NCI-H128 (cell line): ENCODE results near the gene CAAP1.
"Not testable (repeated sequence)": the region's sequence is repeated elsewhere in the genome, so short reads cannot be mapped to it uniquely, and the experiment has no call there.

Experiments
- DNase-seq: peaks from one replicate; lab custom pipeline; 2025; ENCODE audit not compliant: unreplicated experiment; lab: John Stamatoyannopoulos, UW

CAAP1 gene, protein sequence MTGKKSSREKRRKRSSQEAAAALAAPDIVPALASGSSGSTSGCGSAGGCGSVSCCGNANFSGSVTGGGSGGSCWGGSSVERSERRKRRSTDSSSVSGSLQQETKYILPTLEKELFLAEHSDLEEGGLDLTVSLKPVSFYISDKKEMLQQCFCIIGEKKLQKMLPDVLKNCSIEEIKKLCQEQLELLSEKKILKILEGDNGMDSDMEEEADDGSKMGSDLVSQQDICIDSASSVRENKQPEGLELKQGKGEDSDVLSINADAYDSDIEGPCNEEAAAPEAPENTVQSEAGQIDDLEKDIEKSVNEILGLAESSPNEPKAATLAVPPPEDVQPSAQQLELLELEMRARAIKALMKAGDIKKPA

DNA sequence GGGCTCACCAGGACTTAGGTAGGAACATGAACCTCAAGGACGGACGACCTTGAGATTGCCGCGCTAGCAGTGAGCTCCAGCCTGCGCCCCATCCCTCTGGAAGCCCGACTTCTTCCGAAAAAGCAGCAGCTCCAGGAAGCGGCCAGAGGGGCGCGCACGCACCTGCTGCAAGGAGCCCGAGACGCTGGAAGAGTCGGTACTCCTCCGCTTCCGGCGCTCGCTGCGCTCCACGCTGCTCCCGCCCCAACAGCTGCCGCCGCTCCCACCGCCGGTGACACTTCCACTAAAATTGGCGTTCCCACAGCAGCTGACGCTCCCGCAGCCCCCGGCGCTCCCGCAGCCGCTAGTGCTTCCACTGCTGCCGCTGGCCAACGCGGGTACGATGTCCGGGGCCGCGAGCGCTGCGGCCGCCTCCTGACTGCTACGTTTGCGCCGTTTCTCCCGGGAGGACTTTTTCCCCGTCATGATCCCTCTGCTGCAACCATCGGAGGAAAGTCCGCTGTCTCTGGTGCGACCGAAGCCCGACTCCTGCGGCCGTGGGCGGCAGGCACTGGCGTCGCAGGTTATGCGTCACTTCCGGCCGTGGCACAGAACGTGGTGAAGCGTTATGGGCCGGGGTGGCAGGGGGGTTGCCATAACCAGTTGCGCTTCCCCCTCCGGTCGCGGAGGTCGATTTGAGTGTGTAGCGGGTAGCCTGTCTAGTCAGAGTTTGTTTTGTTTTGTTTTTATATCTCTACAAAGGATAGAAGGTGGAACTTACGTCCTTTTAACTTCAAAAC lies at the start of gene CAAP1:
Gene CAAP1 (minus strand): TSS at position 552 of the 779 bp plus-strand sequence. CDS start 87 bp downstream, at position 465.
- peak; percentile 82 for DNase-seq

DNA sequence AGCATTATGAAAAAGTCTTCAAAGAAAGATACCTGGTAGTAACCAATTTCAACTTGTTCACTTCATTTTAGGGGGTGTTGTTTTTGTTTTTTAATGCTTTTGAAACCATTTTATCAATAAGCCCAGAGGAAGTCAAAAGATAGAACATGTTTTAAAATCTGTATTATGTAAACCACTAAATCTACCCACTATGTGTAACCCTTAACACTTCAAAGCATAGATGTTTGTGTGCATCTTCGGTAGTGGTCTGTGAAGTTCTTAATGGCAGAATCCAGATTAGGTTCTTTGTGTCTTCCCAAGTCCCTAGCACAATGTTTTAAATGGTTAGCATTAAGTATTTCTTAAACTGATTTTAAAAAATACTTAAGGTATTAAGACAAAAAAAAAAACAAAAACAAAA lies 48.2 kb upstream of the CAAP1 start:
- DNase-seq, result no peak

DNA sequence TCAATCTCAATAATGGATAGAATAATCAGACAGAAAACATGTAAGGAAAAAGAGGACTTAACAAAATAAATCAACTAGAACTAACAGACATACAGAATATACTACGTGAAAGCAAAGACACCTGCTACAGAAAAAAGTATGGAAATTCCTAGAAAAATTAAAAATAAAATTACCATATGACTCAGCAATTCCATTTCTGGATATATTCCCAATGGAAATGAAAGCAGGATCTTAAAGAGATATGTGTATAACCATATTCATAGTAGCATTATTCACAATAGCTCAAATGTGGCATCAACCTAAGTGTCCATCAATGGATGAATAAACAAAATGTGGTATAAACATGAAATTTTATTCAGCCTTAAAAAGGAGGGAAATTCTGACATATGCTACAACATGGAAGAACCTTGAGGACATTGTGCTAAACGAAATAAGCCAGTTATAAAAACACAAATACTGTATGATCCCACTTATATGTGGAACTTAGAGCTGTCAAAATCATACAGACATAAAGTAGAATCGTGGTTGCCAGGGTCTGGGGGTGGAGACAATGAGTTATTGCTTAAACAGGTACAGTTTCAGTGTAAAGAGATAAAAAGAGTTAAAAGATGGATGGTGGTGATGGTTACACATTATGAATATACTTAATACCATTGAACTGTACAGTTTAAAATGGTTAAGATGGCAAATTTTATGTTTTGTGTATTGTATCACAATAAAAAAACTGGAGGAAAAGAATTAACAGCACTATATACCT lies 47.5 kb upstream of the CAAP1 start:
- DNase-seq, result no peak

DNA sequence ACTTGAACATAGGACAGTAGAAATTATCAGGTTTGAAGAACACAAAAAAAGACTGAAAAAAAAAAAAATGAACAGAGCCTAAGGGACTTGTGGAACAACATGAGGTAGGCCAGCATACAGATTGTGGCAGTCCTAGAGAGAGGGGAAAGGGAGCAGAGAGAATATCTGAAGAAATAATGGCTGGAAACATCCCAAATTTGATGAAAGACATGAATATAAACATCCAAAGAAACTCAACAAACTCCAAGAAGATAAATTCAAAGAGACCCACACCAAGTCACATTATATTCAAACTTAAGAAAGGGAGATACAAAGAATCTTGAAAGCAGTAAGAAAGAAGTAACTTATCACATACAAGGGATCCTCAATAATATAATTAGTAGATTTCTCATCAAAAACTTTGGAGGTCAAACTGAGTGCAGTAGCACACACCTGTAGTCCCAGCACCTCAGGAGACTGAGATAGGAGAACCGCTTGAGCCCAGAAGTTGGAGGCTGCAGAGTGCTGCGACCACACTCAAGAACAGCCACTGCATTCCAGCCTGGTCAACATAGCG lies 45.3 kb upstream of the CAAP1 start:
- DNase-seq, result no peak

DNA sequence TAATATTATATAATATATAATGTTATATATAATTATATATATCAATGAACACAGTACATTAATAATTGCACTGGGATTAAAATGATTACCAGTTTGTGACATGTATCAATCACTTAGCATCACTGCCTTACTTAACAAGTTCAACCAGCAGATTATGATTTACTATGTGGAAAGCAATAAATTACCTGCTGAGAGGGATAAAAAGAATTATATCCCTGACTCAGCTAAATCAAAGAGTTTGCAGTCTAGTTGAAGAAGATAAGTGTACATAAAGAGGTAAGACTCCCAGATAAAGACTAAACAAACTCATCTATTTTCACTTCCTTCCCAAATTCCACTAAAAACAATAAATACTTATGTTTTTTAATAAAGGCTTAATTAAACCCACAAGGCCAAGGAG lies 43.2 kb upstream of the CAAP1 start:
- no peak for DNase-seq

DNA sequence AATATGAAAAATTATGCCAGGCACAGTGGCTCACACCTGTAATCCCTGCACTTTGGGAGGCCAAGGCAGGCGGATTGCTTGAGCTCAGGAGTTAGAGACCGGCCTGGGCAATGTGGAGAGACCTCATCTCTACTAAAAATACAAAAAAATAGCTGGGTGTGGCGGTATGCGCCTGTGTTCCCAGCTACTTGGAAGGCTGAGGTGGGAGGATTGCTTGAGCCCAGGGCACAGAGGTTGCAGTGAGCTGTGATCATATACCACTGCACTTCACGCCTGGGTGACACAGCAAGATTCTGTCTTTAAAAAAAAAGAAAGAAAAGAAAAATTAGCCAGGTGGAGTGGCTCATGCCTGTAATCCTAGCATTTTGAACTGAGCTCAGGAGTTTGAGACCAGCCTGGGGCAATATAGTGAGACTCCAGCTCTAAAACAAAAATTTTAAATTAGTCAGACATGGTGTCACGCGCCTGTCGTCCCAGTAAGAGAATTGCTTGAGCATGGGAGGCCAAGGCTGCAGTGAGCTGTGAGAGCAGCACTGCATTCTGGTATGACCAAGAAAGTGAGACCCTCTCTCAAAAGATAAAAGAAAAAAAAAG lies 36.4 kb upstream of the CAAP1 start:
- no peak for DNase-seq

DNA sequence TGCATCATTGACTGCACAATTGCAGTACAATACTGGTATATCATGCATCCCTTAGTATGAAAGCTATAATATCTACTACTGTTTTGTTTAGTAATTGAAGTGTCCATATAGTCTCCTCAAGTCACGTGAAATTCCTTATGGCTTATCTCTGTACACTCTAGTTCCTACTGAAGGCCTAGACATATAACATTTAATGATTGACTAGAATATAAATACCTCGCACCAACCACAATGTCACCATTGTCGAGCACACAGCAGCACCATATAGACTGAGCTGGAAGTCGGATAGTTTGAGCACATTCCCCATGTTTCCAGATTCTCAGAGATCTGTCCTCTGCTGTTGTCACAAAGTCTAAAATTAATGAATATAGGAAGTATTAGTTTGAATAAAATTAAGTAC lies 33.0 kb upstream of the CAAP1 start:
- DNase-seq, result no peak

DNA sequence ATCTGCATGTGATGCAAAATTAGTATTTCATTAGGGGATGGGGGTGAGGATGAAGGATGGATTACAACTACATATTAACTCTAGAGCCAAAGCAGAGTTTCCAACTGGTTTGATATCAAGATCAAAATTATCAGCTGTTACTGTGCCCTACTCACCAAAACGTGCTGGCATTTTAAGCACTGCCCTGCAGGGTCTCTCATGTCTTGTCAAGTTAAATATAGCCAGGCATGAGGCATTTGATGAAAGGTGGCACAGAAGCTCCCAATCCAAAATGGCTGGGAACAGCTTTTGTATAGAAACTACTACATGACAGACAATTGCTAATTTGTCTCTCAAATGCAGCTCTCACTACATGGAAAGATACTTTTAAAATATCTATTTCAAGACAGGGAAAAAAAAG lies 27.1 kb upstream of the CAAP1 start:
- DNase-seq, result no peak

DNA sequence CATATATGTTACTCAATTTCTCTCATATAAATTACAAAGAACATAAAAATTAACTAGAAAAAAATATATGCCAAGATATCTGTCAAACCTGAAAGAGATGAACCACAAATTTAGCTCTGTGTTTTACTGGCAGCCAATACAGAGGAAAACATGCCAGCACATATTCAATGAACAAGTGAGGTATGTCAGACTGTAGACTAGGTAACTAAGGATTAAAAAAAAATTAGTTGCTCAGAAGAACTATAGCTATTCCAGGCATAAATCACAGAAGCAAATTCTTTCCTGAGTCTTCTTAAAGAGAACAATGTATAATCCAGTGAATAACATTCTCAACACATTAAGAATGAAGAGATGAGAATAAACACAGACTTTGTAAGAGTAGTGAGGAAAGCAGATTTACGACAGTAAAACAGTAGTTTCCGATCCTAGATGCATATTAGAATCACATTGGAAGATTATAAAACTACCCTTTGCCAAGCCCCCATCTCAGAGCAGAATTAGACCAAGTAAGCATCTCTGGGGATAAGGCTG lies 20.6 kb upstream of the CAAP1 start:
- no peak for DNase-seq

DNA sequence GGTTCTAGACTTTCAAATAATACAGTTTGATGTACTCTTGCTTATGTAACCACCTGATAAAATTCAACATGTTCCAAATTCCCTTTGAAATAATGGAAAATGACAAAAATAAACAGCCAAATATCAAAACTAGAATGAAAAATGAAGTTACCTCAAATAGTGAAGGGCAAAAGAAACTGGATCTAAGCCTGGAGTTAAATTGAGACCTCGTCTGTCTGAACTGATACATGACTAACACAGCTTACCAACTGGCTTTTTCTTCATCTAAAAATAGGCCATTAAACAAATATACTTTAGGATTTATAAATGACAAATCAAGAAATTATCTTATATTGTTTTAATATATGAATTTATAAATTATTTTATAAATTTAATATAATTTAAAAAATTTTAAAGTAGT lies 12.1 kb upstream of the CAAP1 start:
- DNase-seq, result no peak

DNA sequence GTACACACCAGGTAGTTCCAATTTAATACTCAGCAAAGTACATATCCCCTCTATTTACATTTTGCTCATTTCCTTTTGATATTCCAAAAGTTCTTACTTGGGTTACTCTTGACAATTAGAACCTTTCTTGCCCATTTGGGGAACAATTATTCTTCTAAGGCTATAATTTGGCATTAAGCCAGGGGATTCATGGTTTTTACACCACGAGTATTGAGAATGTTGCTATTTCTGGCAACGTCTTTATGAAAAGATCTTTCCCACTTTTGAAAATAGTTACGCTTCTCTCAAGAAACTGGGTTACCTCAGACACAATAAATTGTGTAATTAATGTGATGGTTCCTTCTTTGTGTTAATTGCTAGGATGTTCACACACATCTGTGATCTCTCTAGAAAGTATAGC lies 11.5 kb upstream of the CAAP1 start:
- DNase-seq, result no peak

DNA sequence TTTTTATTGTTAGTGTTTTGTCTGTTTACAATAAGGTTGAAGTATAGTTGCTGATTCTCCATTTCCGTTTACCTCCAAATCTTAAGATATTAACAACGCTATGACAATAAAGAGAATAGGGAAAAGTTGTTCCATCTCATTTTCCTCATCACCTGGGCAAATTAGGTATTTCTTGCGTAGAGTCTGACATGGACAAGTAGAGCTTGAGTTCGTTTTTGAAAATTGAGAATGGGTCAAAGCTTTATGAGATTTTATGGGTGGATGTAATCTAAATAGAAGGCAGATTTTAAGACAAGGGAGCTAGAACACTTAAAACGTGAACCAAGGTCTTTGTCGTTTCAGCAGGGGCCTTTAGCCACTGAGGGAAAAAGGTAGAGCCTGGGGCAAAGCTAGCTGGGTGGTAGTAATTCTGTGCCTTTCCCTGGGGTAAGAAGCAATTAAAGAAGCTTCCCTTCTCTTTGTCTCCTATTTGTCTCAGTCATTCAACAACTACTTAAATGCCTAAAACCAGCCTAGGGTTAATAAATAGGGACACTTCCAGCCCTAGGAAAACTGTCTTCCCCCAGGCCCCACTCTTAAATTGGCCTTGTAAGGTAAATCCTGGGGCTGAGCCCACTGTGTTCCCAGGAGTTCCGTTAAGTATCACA lies 551 bp upstream of the CAAP1 start:
- DNase-seq, result no peak

DNA sequence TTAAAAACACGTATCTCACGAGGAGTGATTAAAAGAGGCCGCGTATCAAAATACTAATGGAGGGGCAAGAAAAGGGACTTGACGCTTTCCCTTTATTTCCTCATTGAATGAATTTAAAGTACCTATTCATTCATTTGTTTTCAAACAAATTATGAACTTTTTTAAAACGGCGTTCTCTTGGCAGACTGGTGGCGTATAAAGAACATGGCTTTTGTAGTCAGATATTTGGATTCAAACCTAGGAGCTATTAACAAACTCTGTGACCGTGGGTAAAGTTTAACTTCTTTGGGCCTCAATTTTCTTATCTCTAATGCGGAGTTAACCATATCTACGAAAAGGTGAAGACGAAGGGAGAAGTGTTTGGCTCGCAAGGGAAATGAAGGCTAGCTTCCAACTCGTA lies 876 bp downstream of the CAAP1 start:
- no peak for DNase-seq

DNA sequence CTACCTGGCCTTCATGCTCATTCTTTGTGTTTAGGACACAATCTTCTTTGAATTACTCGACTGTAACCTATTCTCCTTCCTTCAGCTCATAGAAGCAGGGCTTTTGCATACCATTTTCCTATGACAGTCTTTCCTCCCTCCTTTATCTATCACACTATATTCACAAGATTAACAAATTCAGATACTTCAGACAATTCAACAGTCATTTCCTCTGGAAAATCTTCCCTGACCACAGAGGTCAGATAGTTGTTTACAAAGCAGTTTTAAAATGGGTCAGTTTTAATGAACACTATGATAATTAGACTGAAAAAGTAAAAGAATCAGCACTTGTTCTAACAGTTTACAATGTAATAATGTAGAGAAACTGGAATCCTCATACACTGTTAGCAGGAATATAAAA lies 4.3 kb downstream of the CAAP1 start:
- DNase-seq, result no peak

DNA sequence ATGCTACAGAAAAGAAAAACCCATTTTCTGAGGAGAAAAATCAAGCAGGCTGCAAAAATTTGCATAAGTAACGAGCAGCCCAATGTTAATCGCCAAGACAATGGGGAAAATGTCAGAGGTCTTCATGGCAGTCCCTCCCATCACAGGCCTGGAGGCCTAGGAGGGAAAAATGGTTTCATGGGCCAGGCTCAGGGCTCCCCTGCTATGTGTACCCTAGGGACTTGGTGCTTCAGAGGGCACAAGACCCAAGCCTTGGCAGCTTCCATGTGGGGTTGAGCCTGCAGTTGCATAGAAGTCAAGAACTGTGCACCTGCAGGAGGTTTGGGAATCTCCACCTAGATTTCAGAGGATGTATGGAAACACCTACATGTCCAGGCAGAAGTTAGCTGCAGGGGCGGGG lies 10.4 kb downstream of the CAAP1 start:
- DNase-seq, result no peak

DNA sequence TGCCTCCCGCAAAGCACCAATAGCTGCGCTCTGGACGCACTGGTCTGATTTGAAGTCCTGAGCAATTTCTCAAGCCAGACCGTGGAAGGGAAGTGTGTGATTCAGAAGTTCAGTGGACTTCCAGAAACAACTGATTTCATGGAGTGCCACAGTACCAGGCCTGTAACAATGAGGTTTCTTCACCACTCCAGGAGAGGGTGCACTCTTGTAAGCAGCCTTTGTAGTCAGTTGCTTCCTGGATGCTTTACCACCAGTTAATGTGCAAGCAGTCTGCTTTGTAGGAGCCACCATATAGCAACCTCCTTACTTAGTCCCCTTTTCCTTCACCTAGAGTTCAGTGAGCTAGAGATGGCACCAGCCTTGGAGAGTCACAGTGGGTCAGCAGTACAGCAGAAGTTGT lies 12.3 kb downstream of the CAAP1 start:
- no peak for DNase-seq

DNA sequence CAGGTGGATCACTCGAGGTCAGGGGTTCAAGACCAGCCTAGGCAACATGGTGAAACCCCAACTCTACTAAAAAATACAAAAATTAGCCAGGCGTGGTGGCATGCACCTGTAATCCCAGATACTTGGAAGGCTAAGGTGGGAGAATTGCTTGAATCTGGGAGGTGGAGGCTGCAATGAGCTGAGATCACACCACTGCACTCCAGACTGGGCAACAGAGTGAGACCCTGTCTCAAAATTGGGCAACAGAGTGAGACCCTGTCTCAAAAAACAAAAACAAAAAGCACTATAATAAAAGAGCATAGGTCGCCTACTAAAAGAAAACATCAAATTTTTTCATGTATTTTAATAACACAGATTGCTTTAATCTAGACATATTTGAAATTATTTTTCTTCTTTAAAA lies 17.4 kb downstream of the CAAP1 start:
- DNase-seq, result not testable (repeated sequence)

DNA sequence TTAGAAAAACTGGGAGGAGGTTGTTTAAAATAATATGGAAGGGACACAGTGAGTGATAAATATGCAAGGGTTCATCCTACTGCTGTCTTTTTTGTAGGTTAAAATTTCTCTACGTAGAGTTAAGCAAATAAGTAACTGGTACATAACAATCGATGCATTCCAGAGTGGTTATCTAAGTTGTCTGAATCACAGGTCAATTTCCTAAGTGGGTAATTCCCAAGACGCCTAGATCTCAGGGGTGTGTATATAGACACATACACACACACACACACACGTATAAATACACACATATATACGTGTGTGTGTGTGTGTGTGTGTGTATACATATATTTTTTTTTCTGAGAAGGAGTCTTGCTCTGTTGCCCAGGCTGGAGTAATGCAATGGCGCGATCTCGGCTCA lies 22.3 kb downstream of the CAAP1 start:
- DNase-seq, result no peak

DNA sequence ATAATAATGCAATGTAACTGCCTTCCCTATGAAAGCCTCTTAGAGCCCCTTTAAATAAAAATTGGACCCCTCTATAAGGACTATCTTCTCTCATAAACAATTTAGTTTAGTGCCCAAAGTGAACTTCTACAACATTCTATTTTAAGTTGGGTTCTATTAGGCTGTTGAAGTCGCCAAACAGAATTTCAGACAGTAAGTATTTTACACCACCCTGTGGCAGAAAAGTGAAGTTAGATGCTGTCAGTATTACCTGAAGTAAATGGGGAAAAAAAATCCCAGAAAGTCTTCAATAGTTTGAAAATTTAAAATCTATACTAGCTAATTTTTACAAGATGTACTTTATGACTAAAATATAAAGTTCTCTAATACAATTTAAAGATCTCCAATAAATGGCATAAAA lies 29.5 kb downstream of the CAAP1 start:
- DNase-seq, result no peak

DNA sequence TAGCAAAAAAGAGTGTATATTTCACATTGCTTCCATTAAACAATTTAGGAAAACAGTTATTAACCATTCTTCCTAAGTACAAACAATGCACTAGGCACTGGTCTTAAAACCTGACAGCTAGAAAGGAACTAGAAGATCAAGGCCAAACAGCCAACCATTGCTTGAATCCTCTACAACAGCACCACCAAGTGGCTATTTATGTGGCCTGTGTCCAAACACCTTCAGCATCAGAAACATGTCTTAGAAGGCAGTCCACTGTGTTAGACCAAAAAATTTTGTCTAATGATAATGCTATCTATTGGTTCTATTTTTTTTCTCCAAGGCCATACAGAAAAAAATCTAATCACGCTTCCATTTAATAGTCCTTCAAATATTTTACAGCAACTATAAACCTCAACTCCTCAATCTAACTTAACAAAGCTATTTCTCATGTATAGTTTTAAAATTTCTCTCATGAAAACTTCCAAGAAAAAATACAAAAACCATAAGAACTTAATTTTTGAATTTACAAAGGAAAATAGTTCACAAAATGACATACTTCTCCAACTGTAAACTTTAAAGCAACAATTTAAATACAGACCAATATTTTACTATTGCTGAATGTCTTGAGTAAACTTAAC lies 36.1 kb downstream of the CAAP1 start:
- peak; percentile 46 for DNase-seq
